Mucosa of descending colon (tissue), 3 donors: ENCODE measurements around the gene SERPINC1. TPM values are rescaled to one million over a fixed set of nuclear protein-coding genes. Genes with fewer than 3 reads are reported as not detected.

Source experiments
- ATAC-seq: fragments of 200-7000 bp; cut with Tn5 transposase; one replicate; pipeline ENCODE4 v1.9.1; 2020; ENCODE audit warnings: mild to moderate bottlenecking, moderate library complexity
- DNase-seq, 3 donors: peaks; one replicate each; pipeline ENCODE4 v3.0.0-alpha.2; 2020
- H3K36me3 ChIP-seq: fragments of 200-600 bp; one replicate; pipeline ENCODE4 v1.8.0; 2021; ENCODE audit warnings: low read depth, mild to moderate bottlenecking
- H3K4me1 ChIP-seq: fragments of 200-600 bp; one replicate; pipeline ENCODE4 v1.8.0; 2021; ENCODE audit warnings: low read depth, mild to moderate bottlenecking
- H3K4me3 ChIP-seq: fragments of 200-600 bp; one replicate; pipeline ENCODE4 v1.8.0; 2021; ENCODE audit warnings: mild to moderate bottlenecking
- H3K9me3 ChIP-seq: fragments of 200-600 bp; one replicate; pipeline ENCODE4 v1.8.0; 2021; ENCODE audit warnings: mild to moderate bottlenecking
- CTCF ChIP-seq: fragments of 200-600 bp; IDR thresholded peaks from one replicate; pipeline ENCODE4 v1.8.0; 2022; ENCODE audit warnings: antibody characterized with exemption, mild to moderate bottlenecking
- intact Hi-C, 2 donors: fragments of 100-400 bp; cut with DNase I in 1 of 2; cut with micrococcal nuclease in 1 of 2; formaldehyde crosslinking; loops; one replicate each; pipeline versions ENCODE4 v1.11.0 to v1.11.1; 2022; cut with DNase I, micrococcal nuclease
- total RNA-seq, 3 donors: library from RNA; stranded (reverse); fragmentation: NEBNext Ultra II Directional in 2 of 3; extraction: Animal tissue kit (Norgen Biotek cat#: 25700) in 2 of 3; gene quantifications; one replicate each; pipeline versions ENCODE4 v1.2.1 to v1.2.4, GENCODE V29; 2021 to 2023
- donor health status: DM: no; HTN: no; CAD: no; lungs with moderate emphysema.
- donor health status: DM: no; HTN: no; CAD: no.
- donor health status: DM: no; HTN: yes; CAD: no.

SERPINC1 gene
- total RNA-seq, 3 donors from 2014 or later: not detected

- Histone ChIP-seq H3K9me3 (no peaks in the 10 kb centered on the region), H3K4me1 (no peaks in the 10 kb centered on the region), H3K36me3 (no peaks in the 10 kb centered on the region), H3K4me3 (no peak overlapping the region)
- intact Hi-C loops: no loop called here
- ATAC-seq (no peak), DNase-seq (no peak)
- TF ChIP-seq CTCF: no peak
Observed at GRCh38 chr1:173917635-173918493, 737 bp upstream of the SERPINC1 start.

- H3K9me3 ChIP-seq: no peaks in the 10 kb centered on the region
- H3K4me3 ChIP-seq: no peak overlapping the region
- TF ChIP-seq CTCF: no peak
- ATAC-seq: no peak
- DNase-seq: no peak
- intact Hi-C loops: no loop called here
- H3K4me1 ChIP-seq: no peaks in the 10 kb centered on the region
- H3K36me3 ChIP-seq: no peaks in the 10 kb centered on the region
Observed at GRCh38 chr1:173916667-173917066, 460 bp downstream of the SERPINC1 start.

GRCh38 chr1:173915596-173915995, 1.5 kb downstream of the SERPINC1 start:
- ATAC-seq: no peak
- H3K9me3 ChIP-seq: no peaks in the 10 kb centered on the region
- no peak overlapping the region for H3K4me3 ChIP-seq
- DNase-seq: no peak
- no peaks in the 10 kb centered on the region for H3K4me1 ChIP-seq
- intact Hi-C loops: no loop called here
- no peaks in the 10 kb centered on the region for H3K36me3 ChIP-seq
- no peak for TF ChIP-seq CTCF

- Histone ChIP-seq H3K36me3 (no peaks in the 10 kb centered on the region), H3K4me3 (no peak overlapping the region), H3K4me1 (no peaks in the 10 kb centered on the region), H3K9me3 (no peaks in the 10 kb centered on the region)
- ATAC-seq: peak; percentile 71
- intact Hi-C loops: no loop called here
- no peak for TF ChIP-seq CTCF
- peak in 2 of 3 donors; percentile 37 to 69 for DNase-seq
Observed at GRCh38 chr1:173914366-173914871, 2.7 kb downstream of the SERPINC1 start.

- Histone ChIP-seq H3K4me1 (no peaks in the 10 kb centered on the region), H3K9me3 (no peaks in the 10 kb centered on the region), H3K36me3 (no peaks in the 10 kb centered on the region), H3K4me3 (no peak overlapping the region)
- no peak for TF ChIP-seq CTCF
- DNase-seq (no peak), ATAC-seq (no peak)
- intact Hi-C loops: no loop called here
Observed at GRCh38 chr1:173913111-173913510, 4.0 kb downstream of the SERPINC1 start.
